ENCODE measurements around the gene EMILIN2. TPM values are rescaled to one million over a fixed set of nuclear protein-coding genes. Genes with fewer than 3 reads are reported as not detected.
A peak's percentile ranks its signal among the peaks of the same experiment; 100 is the strongest.

Gene EMILIN2
- total and polyA plus RNA-seq, 4 donors: 13.5 to 63.2 (median 36.0) TPM

DNA sequence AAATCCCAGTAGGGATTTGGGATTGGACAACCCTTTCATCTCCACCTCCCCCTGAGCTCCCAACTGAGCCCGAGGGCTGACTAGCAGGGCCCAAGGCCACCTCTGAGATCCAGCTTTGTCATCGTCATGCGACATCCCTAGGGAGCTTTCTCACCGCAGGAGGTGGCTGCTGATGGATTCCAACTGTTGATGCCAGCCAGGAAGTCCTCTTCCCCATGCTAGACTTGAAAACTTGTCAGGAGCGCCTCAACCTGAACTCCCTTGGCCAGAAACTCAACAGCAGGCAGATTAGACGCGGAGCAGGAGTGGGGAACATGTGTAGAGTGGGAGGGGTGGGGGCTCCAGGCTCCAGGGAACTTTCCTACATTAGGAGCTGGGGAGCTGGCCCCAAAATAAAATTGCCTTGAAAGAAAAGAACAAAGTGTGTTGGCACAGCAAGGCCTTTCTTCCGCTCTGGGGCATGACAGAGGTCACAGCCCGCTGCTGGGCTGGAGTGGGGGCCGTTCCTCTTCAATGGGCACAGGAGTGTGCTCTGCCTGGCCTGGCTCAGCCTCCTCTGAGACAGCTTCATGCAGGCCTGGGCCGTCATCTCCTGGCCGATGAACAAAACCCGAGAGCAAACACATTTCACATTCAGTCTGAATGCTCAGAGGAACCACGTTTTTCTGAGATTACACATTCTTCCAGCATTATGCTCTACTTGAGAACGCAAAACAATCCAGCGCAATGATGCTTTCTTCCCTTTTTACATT, 34.5 kb downstream of the EMILIN2 start:
- ATAC-seq (ENCODE audit: insufficient read depth, low FRiP score) (no peak), DNase-seq (peak; percentile 54 to 76 (median 64))
- no peaks in the 10 kb centered on the region for H3K9me3 ChIP-seq (ENCODE audit: control insufficient read depth in 4 of 4, insufficient read depth in 3 of 4, low read length in 3 of 4)
- H3K9ac ChIP-seq (ENCODE audit: insufficient read depth in 1 of 2, low read length in 2 of 2): no peak overlapping the region
- WGBS, 2 donors: 73 to 74% methylated on average over 16 of the region's 16 CpGs
- TF ChIP-seq, protein P1, sequence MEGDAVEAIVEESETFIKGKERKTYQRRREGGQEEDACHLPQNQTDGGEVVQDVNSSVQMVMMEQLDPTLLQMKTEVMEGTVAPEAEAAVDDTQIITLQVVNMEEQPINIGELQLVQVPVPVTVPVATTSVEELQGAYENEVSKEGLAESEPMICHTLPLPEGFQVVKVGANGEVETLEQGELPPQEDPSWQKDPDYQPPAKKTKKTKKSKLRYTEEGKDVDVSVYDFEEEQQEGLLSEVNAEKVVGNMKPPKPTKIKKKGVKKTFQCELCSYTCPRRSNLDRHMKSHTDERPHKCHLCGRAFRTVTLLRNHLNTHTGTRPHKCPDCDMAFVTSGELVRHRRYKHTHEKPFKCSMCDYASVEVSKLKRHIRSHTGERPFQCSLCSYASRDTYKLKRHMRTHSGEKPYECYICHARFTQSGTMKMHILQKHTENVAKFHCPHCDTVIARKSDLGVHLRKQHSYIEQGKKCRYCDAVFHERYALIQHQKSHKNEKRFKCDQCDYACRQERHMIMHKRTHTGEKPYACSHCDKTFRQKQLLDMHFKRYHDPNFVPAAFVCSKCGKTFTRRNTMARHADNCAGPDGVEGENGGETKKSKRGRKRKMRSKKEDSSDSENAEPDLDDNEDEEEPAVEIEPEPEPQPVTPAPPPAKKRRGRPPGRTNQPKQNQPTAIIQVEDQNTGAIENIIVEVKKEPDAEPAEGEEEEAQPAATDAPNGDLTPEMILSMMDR (IDR thresholded peaks at IDR 0.05; ENCODE audit: control extremely low read depth, extremely low read depth): no peak
- no peaks in the 10 kb centered on the region for H3K27me3 ChIP-seq (ENCODE audit: control insufficient read depth in 3 of 3, insufficient read depth in 3 of 3, low read length in 2 of 3)
- peak overlapping the region in 1 of 2 donors; percentile 69 for H3K27ac ChIP-seq (ENCODE audit: low read depth in 1 of 2, low read length in 1 of 2)
- no peak overlapping the region for H3K4me3 ChIP-seq
- no peaks in the 10 kb centered on the region for H3K36me3 ChIP-seq (ENCODE audit: control insufficient read depth in 4 of 4, insufficient read depth in 4 of 4, low read length in 4 of 4)
- H3K4me1 ChIP-seq (ENCODE audit: control insufficient read depth in 5 of 5, insufficient read depth in 5 of 5, low read length in 5 of 5): peaks cover 0 to 29% (median 4%) of the 10 kb centered on the region in 5 donors

DNA sequence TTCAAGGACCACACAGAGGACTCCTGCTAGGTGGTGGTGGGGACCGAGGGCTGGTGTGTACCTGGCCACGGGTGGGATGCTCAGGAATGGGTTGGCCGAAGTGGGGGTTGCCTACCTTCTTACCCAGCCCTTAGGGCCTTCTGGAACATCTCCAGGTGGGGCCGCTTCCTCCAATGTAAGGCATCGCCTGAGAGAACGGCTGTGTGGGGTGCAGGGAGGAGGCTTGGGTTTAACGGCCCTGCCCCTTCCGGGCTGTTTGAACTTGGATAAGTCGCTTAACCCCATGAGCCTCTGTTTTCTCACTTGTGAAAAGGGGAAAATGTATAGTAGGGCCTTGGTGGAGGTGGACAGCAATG, 35.0 kb downstream of the EMILIN2 start:
- H3K27me3 ChIP-seq (ENCODE audit: control insufficient read depth in 3 of 3, insufficient read depth in 3 of 3, low read length in 2 of 3): no peaks in the 10 kb centered on the region
- TF ChIP-seq, protein P1 (IDR thresholded peaks at IDR 0.05; ENCODE audit: control extremely low read depth, extremely low read depth): no peak
- 74 to 78% methylated on average over 9 of the region's 9 CpGs for WGBS, 2 donors
- peak in 1 of 3 donors; percentile 11 for DNase-seq
- peaks cover 0 to 29% (median 4%) of the 10 kb centered on the region in 5 donors for H3K4me1 ChIP-seq (ENCODE audit: control insufficient read depth in 5 of 5, insufficient read depth in 5 of 5, low read length in 5 of 5)
- no peak overlapping the region for H3K9ac ChIP-seq (ENCODE audit: insufficient read depth in 1 of 2, low read length in 2 of 2)
- H3K27ac ChIP-seq (ENCODE audit: low read depth in 1 of 2, low read length in 1 of 2): peak overlapping the region in 1 of 2 donors; percentile 69
- no peak overlapping the region for H3K4me3 ChIP-seq
- no peaks in the 10 kb centered on the region for H3K9me3 ChIP-seq (ENCODE audit: control insufficient read depth in 4 of 4, insufficient read depth in 3 of 4, low read length in 3 of 4)
- ATAC-seq (ENCODE audit: insufficient read depth, low FRiP score): no peak
- no peaks in the 10 kb centered on the region for H3K36me3 ChIP-seq (ENCODE audit: control insufficient read depth in 4 of 4, insufficient read depth in 4 of 4, low read length in 4 of 4)

DNA sequence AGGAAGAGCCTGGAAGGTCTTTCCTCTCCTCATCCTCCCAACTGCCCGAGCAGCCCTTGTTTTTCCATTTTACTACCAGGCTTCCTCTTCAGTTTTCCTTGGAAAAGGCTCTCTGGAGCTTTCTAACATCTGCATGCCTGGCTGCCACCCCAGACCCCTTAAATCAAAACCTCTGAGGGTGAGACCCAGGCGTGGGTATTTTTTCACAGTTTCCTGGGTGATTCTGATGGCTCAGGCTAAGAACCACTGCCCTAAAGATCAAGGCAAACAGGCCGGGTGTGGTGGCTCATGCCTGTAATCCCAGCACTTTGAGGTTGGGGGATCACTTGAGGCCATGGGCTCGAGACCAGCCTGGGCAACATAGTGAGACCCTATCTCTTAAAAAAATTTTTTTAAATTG, 35.4 kb downstream of the EMILIN2 start:
- DNase-seq (no peak), ATAC-seq (ENCODE audit: insufficient read depth, low FRiP score) (no peak)
- H3K9ac ChIP-seq (ENCODE audit: insufficient read depth in 1 of 2, low read length in 2 of 2): no peak overlapping the region
- H3K36me3 ChIP-seq (ENCODE audit: control insufficient read depth in 4 of 4, insufficient read depth in 4 of 4, low read length in 4 of 4): no peaks in the 10 kb centered on the region
- H3K4me1 ChIP-seq (ENCODE audit: control insufficient read depth in 5 of 5, insufficient read depth in 5 of 5, low read length in 5 of 5): peaks cover 0 to 29% (median 4%) of the 10 kb centered on the region in 5 donors
- H3K27ac ChIP-seq (ENCODE audit: low read depth in 1 of 2, low read length in 1 of 2): no peak overlapping the region
- WGBS, 2 donors: 88 to 94% methylated on average over 4 of the region's 4 CpGs
- H3K9me3 ChIP-seq (ENCODE audit: control insufficient read depth in 4 of 4, insufficient read depth in 3 of 4, low read length in 3 of 4): no peaks in the 10 kb centered on the region
- H3K4me3 ChIP-seq: no peak overlapping the region
- TF ChIP-seq, protein P1 (IDR thresholded peaks at IDR 0.05; ENCODE audit: control extremely low read depth, extremely low read depth): no peak
- H3K27me3 ChIP-seq (ENCODE audit: control insufficient read depth in 3 of 3, insufficient read depth in 3 of 3, low read length in 2 of 3): no peaks in the 10 kb centered on the region

Measured in lung (tissue), 12 donors.